ENCODE data around the gene XPC. TPM values are rescaled to one million over a fixed set of nuclear protein-coding genes. Genes with fewer than 3 reads are reported as not detected.

The XPC gene
- total RNA-seq, 2 experiments from 2014 or later, result 22.7 to 38.6 TPM

DNA sequence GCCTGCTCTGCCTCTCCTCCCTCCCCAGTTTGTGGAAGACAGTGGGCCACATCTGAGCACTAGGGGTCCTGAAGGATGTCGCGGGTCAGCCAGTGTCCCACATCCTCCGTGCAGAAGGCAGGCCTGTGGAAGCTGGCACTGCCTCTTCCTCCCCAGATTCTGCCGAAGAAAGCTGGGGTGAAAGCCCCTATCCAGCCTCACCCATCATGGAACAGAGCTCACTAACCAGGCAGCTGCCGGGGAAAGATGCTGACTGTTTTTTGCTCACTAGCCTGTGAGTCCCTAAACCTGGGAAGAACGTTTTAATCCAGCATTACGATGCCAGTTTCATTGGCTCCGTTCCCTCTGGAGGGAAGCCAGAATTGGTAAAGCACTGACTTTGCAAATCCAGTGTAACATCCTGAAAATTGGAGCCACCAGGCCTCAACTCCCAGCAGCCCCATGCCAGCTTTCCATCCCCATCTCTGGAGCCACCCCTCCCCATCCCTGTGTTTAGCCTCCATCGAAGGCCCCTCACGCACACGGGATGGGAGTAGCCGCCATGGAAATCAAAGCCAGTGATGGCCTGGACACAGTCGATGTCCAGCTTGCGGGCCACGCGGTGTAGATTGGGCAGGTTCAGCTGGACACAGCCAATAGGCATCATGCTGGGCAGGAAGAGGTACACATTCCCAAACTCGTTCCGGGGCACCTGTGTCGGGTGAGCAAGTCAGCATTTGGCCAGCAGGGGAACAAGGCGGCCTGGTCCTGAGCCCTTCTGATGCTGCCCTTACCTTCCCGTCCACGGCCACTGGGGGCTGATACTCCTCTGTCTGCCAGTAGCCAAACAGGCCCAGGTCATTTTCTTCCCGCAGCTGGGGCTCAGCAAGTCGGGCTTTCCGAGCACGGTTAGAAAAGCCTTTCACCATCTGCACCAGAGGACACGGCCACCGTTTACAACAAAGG is 30.1 kb downstream of the XPC start:
- peaks cover 41% of the 10 kb centered on the region for H3K36me3 ChIP-seq (ENCODE audit: insufficient read depth, low read length)
- no peak for DNase-seq (ENCODE audit: low spot score)
- no TSS peak for BruUV-seq (replicated peaks)

DNA sequence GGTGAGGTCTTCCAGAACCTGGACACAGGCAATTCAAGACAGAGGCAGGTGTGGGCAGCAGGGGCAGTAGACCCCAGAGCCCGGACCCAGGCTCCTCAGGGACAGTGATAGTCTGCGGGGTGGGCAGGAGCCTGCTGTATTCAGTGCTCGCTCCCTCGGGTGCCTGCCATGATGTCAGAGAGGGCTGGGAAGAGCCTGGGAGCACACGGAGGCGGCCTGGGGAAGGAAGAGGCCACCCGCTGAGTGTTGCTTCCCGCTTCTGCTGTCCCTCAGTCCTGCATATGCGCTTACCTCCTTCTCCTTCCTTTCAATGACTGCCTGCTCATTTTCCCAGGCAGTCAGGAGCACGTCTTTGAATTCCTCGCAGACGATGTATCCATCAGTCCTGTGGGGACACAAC is 30.8 kb downstream of the XPC start:
- intact Hi-C loops (cut with micrococcal nuclease; ENCODE audit: unreplicated experiment), result no loop called here
- CTCF ChIA-PET (ENCODE audit: unreplicated experiment), result no interaction called here
- Histone ChIP-seq H3K4me2 (ENCODE audit: low read length) (no peak overlapping the region), H2AFZ (ENCODE audit: low read length) (no peak overlapping the region), H3K9me3 (ENCODE audit: low read length) (no peaks in the 10 kb centered on the region), H3K36me3 (ENCODE audit: insufficient read depth, low read length) (peaks cover 34% of the 10 kb centered on the region), H3K4me3 (ENCODE audit: low read depth, low read length, poor library complexity, severe bottlenecking) (no peak overlapping the region), H3K79me2 (ENCODE audit: insufficient read depth, low read depth, low read length) (no peaks in the 10 kb centered on the region), H3K27ac (ENCODE audit: low read depth, low read length, poor library complexity, severe bottlenecking) (no peak overlapping the region), H3K9me2 (ENCODE audit: insufficient read depth, low read length) (no peaks in the 10 kb centered on the region), H4K20me1 (ENCODE audit: insufficient read depth, low read length) (0 out of 2 replicates have a peak, but pooled peaks cover 3% of the 10 kb centered on the region), H3K4me1 (ENCODE audit: insufficient read depth, low read length, poor library complexity, severe bottlenecking) (no peaks in the 10 kb centered on the region)
- no TSS peak for BruUV-seq (replicated peaks)
- TF ChIP-seq, protein P1, sequence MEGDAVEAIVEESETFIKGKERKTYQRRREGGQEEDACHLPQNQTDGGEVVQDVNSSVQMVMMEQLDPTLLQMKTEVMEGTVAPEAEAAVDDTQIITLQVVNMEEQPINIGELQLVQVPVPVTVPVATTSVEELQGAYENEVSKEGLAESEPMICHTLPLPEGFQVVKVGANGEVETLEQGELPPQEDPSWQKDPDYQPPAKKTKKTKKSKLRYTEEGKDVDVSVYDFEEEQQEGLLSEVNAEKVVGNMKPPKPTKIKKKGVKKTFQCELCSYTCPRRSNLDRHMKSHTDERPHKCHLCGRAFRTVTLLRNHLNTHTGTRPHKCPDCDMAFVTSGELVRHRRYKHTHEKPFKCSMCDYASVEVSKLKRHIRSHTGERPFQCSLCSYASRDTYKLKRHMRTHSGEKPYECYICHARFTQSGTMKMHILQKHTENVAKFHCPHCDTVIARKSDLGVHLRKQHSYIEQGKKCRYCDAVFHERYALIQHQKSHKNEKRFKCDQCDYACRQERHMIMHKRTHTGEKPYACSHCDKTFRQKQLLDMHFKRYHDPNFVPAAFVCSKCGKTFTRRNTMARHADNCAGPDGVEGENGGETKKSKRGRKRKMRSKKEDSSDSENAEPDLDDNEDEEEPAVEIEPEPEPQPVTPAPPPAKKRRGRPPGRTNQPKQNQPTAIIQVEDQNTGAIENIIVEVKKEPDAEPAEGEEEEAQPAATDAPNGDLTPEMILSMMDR (conservative IDR thresholded peaks at IDR 0.05; ENCODE audit: low read length), result no peak
- TF ChIP-seq EZH2phosphoT487 (IDR thresholded peaks at IDR 0.05; ENCODE audit: borderline replicate concordance, low read depth, low read length), result no peak
- POLR2A ChIA-PET, result no interaction called here
- no peak for DNase-seq (ENCODE audit: low spot score)

More for the DNA sequence above, 30.1 kb downstream of the XPC start:
- Histone ChIP-seq H3K9me3 (ENCODE audit: low read length) (no peaks in the 10 kb centered on the region), H2AFZ (ENCODE audit: low read length) (no peak overlapping the region), H3K79me2 (ENCODE audit: insufficient read depth, low read depth, low read length) (no peaks in the 10 kb centered on the region), H3K4me3 (ENCODE audit: low read depth, low read length, poor library complexity, severe bottlenecking) (no peak overlapping the region), H3K9me2 (ENCODE audit: insufficient read depth, low read length) (no peaks in the 10 kb centered on the region), H3K27ac (ENCODE audit: low read depth, low read length, poor library complexity, severe bottlenecking) (no peak overlapping the region), H3K4me1 (ENCODE audit: insufficient read depth, low read length, poor library complexity, severe bottlenecking) (no peaks in the 10 kb centered on the region), H3K4me2 (ENCODE audit: low read length) (no peak overlapping the region), H4K20me1 (ENCODE audit: insufficient read depth, low read length) (0 out of 2 replicates have a peak, but pooled peaks cover 3% of the 10 kb centered on the region)
- intact Hi-C loops (cut with micrococcal nuclease; ENCODE audit: unreplicated experiment), result no loop called here
- ChIA-PET POLR2A (no interaction called here), CTCF (ENCODE audit: unreplicated experiment) (no interaction called here)
- no peak for TF ChIP-seq EZH2phosphoT487 (IDR thresholded peaks at IDR 0.05; ENCODE audit: borderline replicate concordance, low read depth, low read length)
- TF ChIP-seq, protein P1 (conservative IDR thresholded peaks at IDR 0.05; ENCODE audit: low read length), result no peak

DNA sequence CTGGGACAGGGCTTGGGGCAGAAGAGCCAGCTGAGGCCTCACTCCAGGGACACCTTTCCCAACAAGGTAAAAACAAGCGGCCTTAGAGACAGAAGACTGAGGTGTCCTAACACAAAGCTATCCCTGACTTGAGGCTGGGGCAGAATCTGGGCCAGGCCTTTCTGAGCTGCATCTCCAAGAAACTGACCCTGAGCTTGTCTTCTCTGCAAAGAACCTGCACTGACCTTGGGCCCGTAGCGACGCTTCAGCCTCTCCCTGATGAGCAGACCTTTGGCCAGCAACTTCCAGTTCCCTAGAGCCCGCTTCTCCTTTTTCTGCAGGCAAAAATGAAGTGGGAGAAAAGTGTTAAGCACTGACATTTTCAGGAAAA is 31.4 kb downstream of the XPC start:
- Histone ChIP-seq H3K27ac (ENCODE audit: low read depth, low read length, poor library complexity, severe bottlenecking) (no peak overlapping the region), H3K79me2 (ENCODE audit: insufficient read depth, low read depth, low read length) (no peaks in the 10 kb centered on the region), H3K9me3 (ENCODE audit: low read length) (no peaks in the 10 kb centered on the region), H3K9me2 (ENCODE audit: insufficient read depth, low read length) (no peaks in the 10 kb centered on the region), H3K36me3 (ENCODE audit: insufficient read depth, low read length) (peaks cover 31% of the 10 kb centered on the region), H3K4me3 (ENCODE audit: low read depth, low read length, poor library complexity, severe bottlenecking) (no peak overlapping the region), H3K4me1 (ENCODE audit: insufficient read depth, low read length, poor library complexity, severe bottlenecking) (no peaks in the 10 kb centered on the region), H3K4me2 (ENCODE audit: low read length) (no peak overlapping the region), H4K20me1 (ENCODE audit: insufficient read depth, low read length) (0 out of 2 replicates have a peak, but pooled peaks cover 3% of the 10 kb centered on the region), H2AFZ (ENCODE audit: low read length) (no peak overlapping the region)
- CTCF ChIA-PET (ENCODE audit: unreplicated experiment), result no interaction called here
- no peak for DNase-seq (ENCODE audit: low spot score)
- POLR2A ChIA-PET, result no interaction called here
- no peak for TF ChIP-seq EZH2phosphoT487 (IDR thresholded peaks at IDR 0.05; ENCODE audit: borderline replicate concordance, low read depth, low read length)
- TF ChIP-seq, protein P1 (conservative IDR thresholded peaks at IDR 0.05; ENCODE audit: low read length), result no peak
- intact Hi-C loops (cut with micrococcal nuclease; ENCODE audit: unreplicated experiment), result no loop called here
- BruUV-seq (replicated peaks), result no TSS peak

Measured in OCI-LY7 (cell line).